ENCODE measurements around the gene ZBTB9.
A peak's percentile ranks its signal among the peaks of the same experiment; 100 is the strongest.

Gene ZBTB9

GRCh38 chr6:33416386-33417127 lies 37.8 kb upstream of the ZBTB9 start:
- peak overlapping the region; percentile 46 for H3K27ac ChIP-seq (ENCODE audit: low read depth, low read length, poor library complexity, severe bottlenecking)
- H3K9me2 ChIP-seq (ENCODE audit: low read depth, low read length) = no peaks in the 10 kb centered on the region
- H3K4me1 ChIP-seq (ENCODE audit: insufficient read depth, low read length, severe bottlenecking) = peaks cover 53% of the 10 kb centered on the region
- TF ChIP-seq CTCF (IDR thresholded peaks at IDR 0.05; ENCODE audit: low read length) = no peak
- no peak for TF ChIP-seq EZH2 (IDR thresholded peaks at IDR 0.05; ENCODE audit: borderline replicate concordance, low read length)
- H2AFZ ChIP-seq (ENCODE audit: low read length) = no peak overlapping the region
- H3K9ac ChIP-seq (ENCODE audit: low read length) = peak overlapping the region; percentile 83
- H3K4me3 ChIP-seq (ENCODE audit: low read depth, low read length, poor library complexity, severe bottlenecking) = peak overlapping the region; percentile 75
- 0 out of 2 replicates have a peak, but pooled peaks cover 5% of the 10 kb centered on the region for H3K79me2 ChIP-seq (ENCODE audit: insufficient read depth, low read length)
- H3K4me2 ChIP-seq (ENCODE audit: low read length) = peak overlapping the region; percentile 79
- peaks cover 8% of the 10 kb centered on the region; the same call in 1 of the 2 replicates for H3K36me3 ChIP-seq (ENCODE audit: insufficient read depth, low read length)
- no peaks in the 10 kb centered on the region for H3K27me3 ChIP-seq (ENCODE audit: insufficient read depth, low read length)
- H4K20me1 ChIP-seq (ENCODE audit: insufficient read depth, low read length) = no peaks in the 10 kb centered on the region
- H3K9me3 ChIP-seq (ENCODE audit: low read length) = no peaks in the 10 kb centered on the region
- no peaks in the 10 kb centered on the region for H3F3A ChIP-seq (ENCODE audit: insufficient read depth, low read length)

GRCh38 chr6:33417128-33417902 lies 37.1 kb upstream of the ZBTB9 start:
- no peaks in the 10 kb centered on the region for H3K9me2 ChIP-seq (ENCODE audit: low read depth, low read length)
- H3K4me2 ChIP-seq (ENCODE audit: low read length) = peak overlapping the region; percentile 79
- TF ChIP-seq CTCF (IDR thresholded peaks at IDR 0.05; ENCODE audit: low read length) (no peak), EZH2 (IDR thresholded peaks at IDR 0.05; ENCODE audit: borderline replicate concordance, low read length) (no peak)
- H4K20me1 ChIP-seq (ENCODE audit: insufficient read depth, low read length) = no peaks in the 10 kb centered on the region
- no peak overlapping the region for H2AFZ ChIP-seq (ENCODE audit: low read length)
- H3K9ac ChIP-seq (ENCODE audit: low read length) = peak overlapping the region; percentile 83
- H3K4me3 ChIP-seq (ENCODE audit: low read depth, low read length, poor library complexity, severe bottlenecking) = peak overlapping the region; percentile 75
- no peaks in the 10 kb centered on the region for H3K9me3 ChIP-seq (ENCODE audit: low read length)
- H3K27ac ChIP-seq (ENCODE audit: low read depth, low read length, poor library complexity, severe bottlenecking) = peak overlapping the region; percentile 46
- peaks cover 50% of the 10 kb centered on the region for H3K4me1 ChIP-seq (ENCODE audit: insufficient read depth, low read length, severe bottlenecking)
- H3K27me3 ChIP-seq (ENCODE audit: insufficient read depth, low read length) = no peaks in the 10 kb centered on the region
- H3K79me2 ChIP-seq (ENCODE audit: insufficient read depth, low read length) = 0 out of 2 replicates have a peak, but pooled peaks cover 5% of the 10 kb centered on the region
- H3K36me3 ChIP-seq (ENCODE audit: insufficient read depth, low read length) = peaks cover 8% of the 10 kb centered on the region; the same call in 1 of the 2 replicates
- no peaks in the 10 kb centered on the region for H3F3A ChIP-seq (ENCODE audit: insufficient read depth, low read length)

GRCh38 chr6:33417903-33418689 lies 36.3 kb upstream of the ZBTB9 start, which contains the start of gene CUTA:
CUTA (minus strand) TSS chr6:33418107; CDS start chr6:33418000, 107 bp downstream.
- Histone ChIP-seq H2AFZ (ENCODE audit: low read length) (no peak within 1 kb of the TSS), H3K27me3 (ENCODE audit: insufficient read depth, low read length) (no peaks in the 10 kb centered on the region), H3K9ac (ENCODE audit: low read length) (peak within 1 kb of the TSS; percentile 83), H3K79me2 (ENCODE audit: insufficient read depth, low read length) (0 out of 2 replicates have a peak, but pooled peaks cover 5% of the 10 kb centered on the region), H3K36me3 (ENCODE audit: insufficient read depth, low read length) (peaks cover 8% of the 10 kb centered on the region; the same call in 1 of the 2 replicates), H4K20me1 (ENCODE audit: insufficient read depth, low read length) (no peaks in the 10 kb centered on the region), H3K4me1 (ENCODE audit: insufficient read depth, low read length, severe bottlenecking) (peaks cover 50% of the 10 kb centered on the region), H3K4me3 (ENCODE audit: low read depth, low read length, poor library complexity, severe bottlenecking) (peak within 1 kb of the TSS; percentile 75), H3K9me3 (ENCODE audit: low read length) (no peaks in the 10 kb centered on the region), H3K27ac (ENCODE audit: low read depth, low read length, poor library complexity, severe bottlenecking) (peak within 1 kb of the TSS; percentile 71), H3K4me2 (ENCODE audit: low read length) (peak within 1 kb of the TSS; percentile 85), H3K9me2 (ENCODE audit: low read depth, low read length) (no peaks in the 10 kb centered on the region), H3F3A (ENCODE audit: insufficient read depth, low read length) (no peaks in the 10 kb centered on the region)
- TF ChIP-seq CTCF (IDR thresholded peaks at IDR 0.05; ENCODE audit: low read length) (peak; percentile 66; the same call in 1 of the 2 replicates), EZH2 (IDR thresholded peaks at IDR 0.05; ENCODE audit: borderline replicate concordance, low read length) (no peak)

Measured in OCI-LY1 (cell line).